ENCODE measurements around the gene SYT7.

SYT7 gene

DNA sequence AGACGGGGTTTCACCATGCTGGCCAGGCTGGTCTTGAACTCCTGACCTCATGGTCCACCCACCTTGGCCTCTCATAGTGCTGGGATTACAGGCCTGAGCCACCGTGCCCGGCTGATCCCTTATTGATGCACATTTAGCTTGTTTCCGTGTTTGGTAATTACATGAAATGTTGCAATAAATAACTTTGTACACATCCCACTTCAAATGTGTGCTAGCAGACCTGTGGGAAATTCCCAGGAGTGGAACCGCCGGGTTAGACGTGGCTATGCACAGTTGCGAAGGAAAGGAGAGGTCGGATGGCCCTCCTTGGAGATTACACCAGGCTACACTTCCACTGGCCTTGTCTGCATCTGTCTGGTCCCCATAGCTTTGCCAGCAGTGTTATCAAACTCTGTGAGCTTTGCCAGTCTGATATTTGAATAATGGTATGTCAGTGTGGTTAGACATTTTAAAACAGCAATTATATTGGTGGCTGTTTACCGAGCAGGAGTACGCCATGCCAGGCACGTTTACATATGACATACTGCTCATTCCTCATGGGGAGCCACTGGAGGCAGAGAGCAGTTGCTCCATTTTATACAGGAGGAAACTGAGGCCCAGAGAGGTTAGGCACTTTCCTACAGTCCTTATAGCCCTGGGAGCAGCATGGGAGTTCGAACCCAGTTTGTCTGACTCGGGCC is 27.2 kb upstream of the SYT7 start:
- no peak for DNase-seq (ENCODE audit: low read depth)

GRCh38 chr11:61607426-61607825 is 26.6 kb upstream of the SYT7 start:
- DNase-seq (ENCODE audit: low read depth) = no peak

- no peak for DNase-seq (ENCODE audit: low read depth)
These were observed 22.8 kb upstream of the SYT7 start for GRCh38 chr11:61603667-61604066.

GRCh38 chr11:61602775-61603569 is 22.1 kb upstream of the SYT7 start:
- DNase-seq (ENCODE audit: low read depth) = peak; percentile 81

GRCh38 chr11:61601512-61601911 is 20.6 kb upstream of the SYT7 start:
- DNase-seq (ENCODE audit: low read depth) = no peak

GRCh38 chr11:61599968-61600710 is 19.3 kb upstream of the SYT7 start:
- no peak for DNase-seq (ENCODE audit: low read depth)

DNA sequence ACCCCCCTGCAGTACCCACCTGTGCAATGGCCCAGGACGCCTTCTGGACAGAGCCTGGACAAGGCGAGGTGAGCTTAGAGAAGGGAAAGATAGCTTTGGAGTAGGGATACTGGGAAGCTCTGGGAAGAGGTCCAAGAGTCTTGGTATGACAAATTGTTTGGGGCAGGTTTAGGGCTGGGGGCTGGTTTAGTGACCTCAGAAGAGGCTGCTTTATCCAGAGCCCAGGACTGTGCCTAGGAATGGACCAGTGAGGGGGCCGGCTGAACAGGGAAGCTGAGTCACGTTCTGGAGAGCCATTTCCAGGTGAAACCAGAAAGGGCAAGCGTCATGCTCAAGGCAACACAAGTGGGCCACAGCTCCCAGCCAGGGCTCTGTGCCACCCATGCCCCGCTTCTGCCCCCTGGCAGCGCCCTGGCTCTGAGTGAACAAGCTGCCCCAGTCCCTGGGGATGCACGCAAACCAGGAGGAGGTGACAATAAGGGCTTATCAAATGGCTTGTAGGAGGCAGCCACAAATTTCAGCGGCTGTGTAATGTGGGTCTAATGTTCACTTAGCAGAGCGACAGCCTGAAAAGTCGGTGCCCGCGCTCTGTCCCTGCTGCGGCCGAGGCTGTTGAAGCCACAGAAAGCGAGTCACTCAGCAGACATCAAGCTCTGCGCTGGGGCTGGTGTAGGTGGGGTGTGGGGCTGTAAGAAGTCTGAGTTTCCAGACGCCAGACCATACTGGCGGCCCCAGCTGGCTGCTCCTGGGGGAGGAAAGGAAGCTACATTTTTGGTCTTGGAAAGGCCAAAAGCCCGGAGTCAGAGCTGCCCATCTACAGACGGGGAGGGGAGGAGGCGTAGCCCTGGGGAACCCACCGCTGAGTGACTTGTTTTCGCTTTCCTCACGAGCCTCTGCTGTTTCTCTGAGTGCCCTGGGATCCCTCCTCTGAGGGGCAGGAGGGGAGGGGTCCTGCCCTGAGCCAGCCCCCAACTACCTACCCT is 18.3 kb upstream of the SYT7 start:
- DNase-seq (ENCODE audit: low read depth) = no peak

DNA sequence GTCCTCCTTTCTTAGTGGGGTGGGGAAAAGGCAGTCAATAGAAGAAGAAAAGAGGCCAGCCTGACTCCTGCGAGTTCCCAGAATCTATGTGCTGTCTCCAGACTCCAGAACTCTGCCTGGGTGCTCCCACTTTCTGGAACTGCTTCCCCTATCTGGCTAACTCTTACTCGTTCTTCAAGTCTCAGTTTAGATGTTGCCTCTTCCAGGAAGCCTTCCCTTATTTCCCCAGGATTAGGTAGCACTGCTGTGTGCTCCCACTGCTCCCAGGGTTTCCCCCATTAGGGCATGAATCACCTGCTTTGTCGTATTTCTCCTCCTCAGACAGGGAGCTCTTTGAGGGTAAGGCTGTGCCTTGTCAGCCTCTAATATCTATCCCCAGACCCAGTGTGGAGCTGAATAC is 17.5 kb upstream of the SYT7 start:
- no peak for DNase-seq (ENCODE audit: low read depth)

GRCh38 chr11:61596990-61597389 is 16.1 kb upstream of the SYT7 start:
- DNase-seq (ENCODE audit: low read depth) = no peak

DNA sequence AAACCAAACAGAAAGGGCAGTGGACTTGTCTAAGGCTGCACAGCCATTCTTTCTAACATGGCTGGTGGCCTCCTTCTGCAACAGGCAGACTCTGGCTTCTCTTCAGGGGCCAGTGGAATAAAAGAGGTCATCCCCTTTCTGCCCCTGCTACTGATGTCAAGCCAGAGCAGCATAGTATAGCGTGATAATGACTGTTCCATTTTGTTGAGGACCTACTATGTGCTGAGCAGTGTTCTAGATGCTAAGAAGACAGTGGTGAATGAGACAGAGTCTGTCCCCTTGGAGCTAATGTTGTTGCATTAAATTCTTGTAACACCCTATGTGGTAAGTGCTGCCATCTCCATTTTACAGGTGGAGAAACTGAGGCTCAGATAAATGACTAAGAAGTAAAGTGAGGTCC is 15.7 kb upstream of the SYT7 start:
- no peak for DNase-seq (ENCODE audit: low read depth)

- DNase-seq (ENCODE audit: low read depth) = no peak
These were observed 14.0 kb upstream of the SYT7 start for GRCh38 chr11:61594907-61595257.

DNA sequence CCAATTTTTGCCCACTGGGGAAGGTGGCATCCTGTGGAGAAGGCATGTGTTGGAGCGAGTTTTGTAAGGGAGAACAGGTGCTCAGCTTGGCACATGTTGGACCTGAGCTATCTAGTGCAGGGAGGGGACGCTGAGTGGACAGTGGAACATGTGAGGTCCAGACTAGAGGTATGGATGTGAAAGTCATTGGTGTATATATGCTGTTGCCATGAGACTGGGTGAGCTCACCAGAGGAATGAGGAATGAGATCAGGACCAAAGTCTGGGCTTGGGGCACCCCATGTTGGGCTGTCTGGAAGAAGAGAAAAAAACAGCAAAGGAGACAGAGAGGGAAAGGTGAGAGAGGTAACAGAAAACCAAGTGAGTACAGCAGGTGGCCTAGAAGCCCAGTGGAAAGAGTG is 12.3 kb upstream of the SYT7 start:
- no peak for DNase-seq (ENCODE audit: low read depth)

DNA sequence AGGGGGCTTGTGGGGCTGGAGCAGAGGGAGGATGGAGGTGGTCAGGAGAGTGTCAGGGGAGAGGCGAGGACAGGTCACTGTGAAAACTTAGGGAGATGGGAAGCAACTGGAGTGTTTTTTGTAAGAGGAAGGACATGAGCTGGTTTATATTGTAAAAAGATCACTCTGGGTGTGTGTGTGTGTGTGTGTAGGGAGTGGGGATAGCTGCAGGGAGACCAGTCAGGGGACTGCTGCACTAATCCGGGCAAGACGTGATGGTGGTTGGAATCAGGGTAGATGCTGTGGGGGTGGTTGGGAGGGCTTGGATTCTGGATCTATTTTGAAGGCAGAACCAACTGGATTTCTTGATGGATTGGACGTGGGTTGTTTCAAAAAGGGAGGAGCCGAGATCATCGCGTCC is 11.3 kb upstream of the SYT7 start:
- DNase-seq (ENCODE audit: low read depth) = no peak

- no peak for DNase-seq (ENCODE audit: low read depth)
These were observed 9.1 kb upstream of the SYT7 start for GRCh38 chr11:61589961-61590360.

DNA sequence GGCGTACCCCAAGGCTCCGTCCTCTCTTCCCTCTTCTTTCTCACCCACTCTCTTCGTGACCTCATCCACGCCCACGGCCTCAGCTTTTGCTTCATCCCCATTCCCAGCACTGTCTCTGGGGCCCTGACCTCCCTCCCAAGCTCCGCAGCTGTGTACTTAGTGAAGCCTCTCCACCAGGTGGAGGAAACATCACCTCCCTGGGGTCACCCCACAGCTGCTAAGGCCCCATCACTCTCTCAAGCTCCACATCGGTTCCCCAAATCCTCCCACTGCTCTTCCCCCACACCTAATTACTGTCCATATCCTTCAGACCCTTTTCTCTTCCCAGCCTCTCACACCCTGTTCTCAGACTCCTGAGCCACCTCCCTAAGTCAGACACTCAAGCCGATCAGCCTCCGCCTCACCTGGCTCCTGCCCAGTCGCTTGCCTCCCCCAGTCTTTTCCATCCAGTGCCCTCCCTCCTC is 7.9 kb upstream of the SYT7 start:
- DNase-seq (ENCODE audit: low read depth) = no peak

GRCh38 chr11:61587951-61588727 is 7.3 kb upstream of the SYT7 start:
- no peak for DNase-seq (ENCODE audit: low read depth)

DNA sequence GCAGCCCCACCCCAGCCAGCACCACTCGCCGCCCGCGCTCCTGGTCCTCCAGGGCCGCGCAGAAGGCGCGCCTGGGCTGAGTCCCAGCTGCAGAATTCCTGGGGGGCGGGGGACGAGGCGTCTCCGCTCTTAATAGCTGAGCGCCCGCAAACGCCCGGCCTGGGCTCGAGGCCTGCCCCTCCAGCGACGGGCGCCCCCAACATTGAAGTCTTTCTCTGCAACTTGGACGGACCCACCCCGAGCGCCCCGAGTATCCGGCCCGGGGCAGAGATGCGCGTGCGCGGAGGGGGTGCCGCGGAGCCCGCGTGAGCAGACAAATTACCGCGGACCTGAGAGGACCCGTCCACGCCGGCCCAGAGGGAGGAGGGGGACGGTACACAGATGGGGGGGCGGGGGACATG is 6.7 kb upstream of the SYT7 start:
- no peak for DNase-seq (ENCODE audit: low read depth)

- no peak for DNase-seq (ENCODE audit: low read depth)
These were observed 6.0 kb upstream of the SYT7 start for GRCh38 chr11:61586792-61587430.

- no peak for DNase-seq (ENCODE audit: low read depth)
These were observed 4.2 kb upstream of the SYT7 start for GRCh38 chr11:61585115-61585514.

DNA sequence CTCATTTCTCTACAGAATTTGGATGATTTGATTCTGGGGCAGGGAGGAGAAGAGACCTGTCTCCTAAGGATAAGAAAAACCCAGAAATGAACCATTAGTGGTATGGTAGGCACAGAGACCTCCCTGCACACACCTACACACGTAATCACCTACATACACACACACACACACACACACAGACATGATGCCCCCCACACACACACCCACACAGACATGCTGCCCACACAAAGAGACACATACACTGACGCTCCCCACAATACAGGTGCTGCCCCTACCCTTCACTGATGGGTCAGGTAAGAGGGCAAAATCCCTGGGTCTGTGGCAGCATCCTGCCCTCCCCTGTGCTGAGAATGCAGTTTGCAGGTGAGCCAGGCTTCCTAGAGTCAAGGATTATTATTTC is 1.1 kb upstream of the SYT7 start:
- DNase-seq (ENCODE audit: low read depth) = no peak
